GM12878 (cell line): ENCODE data around the gene SNRNP27. TPM values are rescaled to one million over a fixed set of nuclear protein-coding genes. Genes with fewer than 3 reads are reported as not detected.

Source experiments
- BCLAF1 ChIP-seq: fragments of 450-650 bp; IDR thresholded peaks from 2 replicates; pipeline ENCODE4 v1.6.1; 2017; ENCODE audit warnings: antibody characterized with exemption, mild to moderate bottlenecking, moderate library complexity
- CREM ChIP-seq: IDR thresholded peaks from 2 replicates; pipeline ENCODE4 v1.6.1; 2014; ENCODE audit warnings: antibody characterized with exemption, low read depth
- E2F4 ChIP-seq: IDR thresholded peaks from 2 replicates; pipeline ENCODE4 v1.6.1; 2012; ENCODE audit warnings: low read depth, low read length, improper control_type of control experiment
- E4F1 ChIP-seq: fragments of 450-650 bp; IDR thresholded peaks from 2 replicates; pipeline ENCODE4 v1.6.1; 2018; ENCODE audit warnings: borderline replicate concordance, mild to moderate bottlenecking; ENCODE audit not compliant: partially characterized antibody
- ELK1 ChIP-seq: IDR thresholded peaks from 2 replicates; pipeline ENCODE4 v1.6.1; 2012; ENCODE audit warnings: low read depth, low read length, improper control_type of control experiment
- EP300 ChIP-seq, 2 experiments: fragments of 150-350 bp in 1 of 2; IDR thresholded peaks; 2 replicates each; pipeline ENCODE4 v1.6.1; 2011 to 2012; ENCODE audit warnings: low read depth in 2 of 2, low read length in 2 of 2, borderline replicate concordance in 1 of 2, improper control_type of control experiment in 1 of 2, inconsistent platforms in 1 of 2; ENCODE audit not compliant: control insufficient read depth in 1 of 2
- GABPA ChIP-seq: IDR thresholded peaks from 2 replicates; pipeline ENCODE4 v1.6.1; 2014; ENCODE audit warnings: antibody characterized with exemption, low read depth, mild to moderate bottlenecking, inconsistent platforms
- MLLT1 ChIP-seq: fragments of 450-650 bp; IDR thresholded peaks from 2 replicates; pipeline ENCODE4 v1.6.1; 2016; ENCODE audit warnings: mild to moderate bottlenecking
- MYC ChIP-seq: IDR thresholded peaks from 2 replicates; pipeline ENCODE4 v1.6.1; 2011; ENCODE audit warnings: mild to moderate bottlenecking, low read length, moderate library complexity, inconsistent platforms; ENCODE audit not compliant: insufficient read depth, insufficient replicate concordance, insufficient read length, severe bottlenecking
- PAX5 ChIP-seq: IDR thresholded peaks from 2 replicates; pipeline ENCODE4 v1.6.1; 2011; ENCODE audit warnings: low read depth, low read length, borderline replicate concordance
- PML ChIP-seq: IDR thresholded peaks from 2 replicates; pipeline ENCODE4 v1.6.1; 2012; ENCODE audit warnings: low read length, inconsistent platforms
- POLR2AphosphoS5 ChIP-seq: IDR thresholded peaks from 2 replicates; pipeline ENCODE4 v1.6.1; 2011; ENCODE audit warnings: mild to moderate bottlenecking, low read length, inconsistent platforms
- RCOR1 ChIP-seq: conservative IDR thresholded peaks from 2 replicates; pipeline ENCODE4 v1.6.1; 2012; ENCODE audit warnings: low read depth, low read length, improper control_type of control experiment
- STAT1 ChIP-seq: fragments of 450-650 bp; conservative IDR thresholded peaks from 2 replicates; pipeline ENCODE4 v1.6.1; 2014; ENCODE audit warnings: antibody characterized with exemption, mild to moderate bottlenecking
- ZBTB11 ChIP-seq: fragments of 450-650 bp; formaldehyde crosslinking; IDR thresholded peaks from 2 replicates; pipeline ENCODE4 v1.5.0; 2022; ENCODE audit warnings: mild to moderate bottlenecking, missing genetic modification characterization
- polyA plus RNA-seq, 11 experiments: library from polyadenylated mRNA; depleted of rRNA in 4 of 11; unstranded in 6 of 11; stranded (reverse) in 5 of 11; fragments of >200 nt; fragmentation: Nextera tagmentation in 4 of 11; fragmentation: Illumina TruSeq in 1 of 11; extraction: Ambion mirVana in 4 of 11; extraction: Trizol in 1 of 11; gene quantifications; 1 replicate in 1 of 11; 2 replicates in 10 of 11; pipeline versions ENCODE4 v1.2.1 to v1.2.3, GENCODE V29; 2011 to 2016; ENCODE audit warnings: inconsistent platforms in 2 of 11, missing spikeins in 2 of 11, low read depth in 1 of 11
- total RNA-seq, 4 experiments: library from RNA; depleted of rRNA in 3 of 4; stranded (reverse); fragments of >200 nt in 3 of 4; fragmentation: Illumina TruSeq in 1 of 4; extraction: Trizol in 1 of 4; gene quantifications; 2 replicates each; pipeline versions ENCODE4 v1.2.1 to v1.2.3, GENCODE V29; 2013 to 2021

SNRNP27 gene
- total and polyA plus RNA-seq, 10 of the 15 experiments (the other 5 are each of a cell fraction or from before 2014, with no cell fraction given), result 30.6 to 89.5 (median 49.2) TPM

GRCh38 chr2:69914164-69914949 lies 20.6 kb downstream of the SNRNP27 start (continued):
- TF ChIP-seq BCLAF1 (no peak), ELK1 (no peak; the same call in 1 of the 2 replicates), GABPA (no peak), MYC (peak; percentile 69), MLLT1 (no peak), PML (no peak), E4F1 (peak; percentile 18), PAX5 (peak; percentile 45; the same call in 1 of the 2 replicates), POLR2AphosphoS5 (peak; percentile 80; the same call in 1 of the 2 replicates), ZBTB11 (no peak), EP300 (IDR thresholded peaks at IDR 0.05; ENCODE audit: borderline replicate concordance in 1 of 2, control insufficient read depth in 1 of 2, low read depth in 2 of 2, low read length in 2 of 2) (no peak), CREM (peak; percentile 87), RCOR1 (no peak), STAT1 (0 out of 2 replicates have a peak, but pooled peaks have one; percentile 71), E2F4 (0 out of 2 replicates have a peak, but pooled peaks have one; percentile 24)
